Neural cell (in vitro differentiated cells): ENCODE results near the gene FAM53B. TPM values are rescaled to one million over a fixed set of nuclear protein-coding genes. Genes with fewer than 3 reads are reported as not detected.

ENCODE experiments used
- H2AFZ ChIP-seq: fragments of 200-600, 300-800 bp; sonication (generic), shearing (Covaris generic); 2 replicates; pipeline ENCODE4 v1.6.0; 2014; ENCODE audit warnings: low read depth, mild to moderate bottlenecking, antibody characterized with exemption, low read length, moderate library complexity
- H3F3A ChIP-seq: fragments of 200-600 bp; shearing (Covaris generic); 2 replicates; pipeline ENCODE4 v1.6.1; 2016; ENCODE audit warnings: mild to moderate bottlenecking, moderate library complexity, mixed read lengths, antibody characterized with exemption, low read length; ENCODE audit not compliant: insufficient read depth, poor library complexity, severe bottlenecking
- H3K27ac ChIP-seq: fragments of 200-600, 300-800 bp; sonication (generic), shearing (Covaris generic); 2 replicates; pipeline ENCODE4 v1.5.1; 2014; ENCODE audit warnings: mild to moderate bottlenecking, low read length, moderate library complexity
- H3K27me3 ChIP-seq: fragments of 300-800, 200-600 bp; sonication (generic), shearing (Covaris generic); 2 replicates; pipeline ENCODE4 v1.6.0; 2014; ENCODE audit warnings: mild to moderate bottlenecking, low read depth, low read length, moderate library complexity; ENCODE audit not compliant: insufficient read depth
- H3K36me3 ChIP-seq: fragments of 300-800, 200-600 bp; sonication (generic), shearing (Covaris generic); 2 replicates; pipeline ENCODE4 v1.5.1; 2014; ENCODE audit warnings: mild to moderate bottlenecking, antibody characterized with exemption, low read length, moderate library complexity; ENCODE audit not compliant: insufficient read depth
- H3K4me2 ChIP-seq: fragments of 300-800, 200-600 bp; sonication (generic), shearing (Covaris generic); 2 replicates; pipeline ENCODE4 v1.6.0; 2014; ENCODE audit warnings: mild to moderate bottlenecking, low read length
- H3K4me3 ChIP-seq: fragments of 300-800, 200-600 bp; sonication (generic), shearing (Covaris generic); 2 replicates; pipeline ENCODE4 v1.5.1; 2014; ENCODE audit warnings: mild to moderate bottlenecking, low read length, moderate library complexity
- H3K79me2 ChIP-seq: fragments of 200-600 bp; shearing (Covaris generic); replicated peaks from 2 replicates; pipeline ENCODE4 v1.6.0; 2014; ENCODE audit warnings: mild to moderate bottlenecking, low read length, moderate library complexity; ENCODE audit not compliant: insufficient read depth
- H3K9ac ChIP-seq: fragments of 300-800, 200-600 bp; sonication (generic), shearing (Covaris generic); 2 replicates; pipeline ENCODE4 v1.6.1; 2016; ENCODE audit warnings: mild to moderate bottlenecking, low read length, mixed read lengths
- H3K9me2 ChIP-seq: fragments of 200-600 bp; shearing (Covaris generic); 2 replicates; pipeline ENCODE4 v1.6.1; 2016; ENCODE audit warnings: mild to moderate bottlenecking, low read length, mixed read lengths; ENCODE audit not compliant: insufficient read depth
- H3K9me3 ChIP-seq: fragments of 200-600, 300-800 bp; sonication (generic), shearing (Covaris generic); 2 replicates; pipeline ENCODE4 v1.6.1; 2016; ENCODE audit warnings: mild to moderate bottlenecking, mixed run types, low read length, moderate library complexity, mixed read lengths
- H4K20me1 ChIP-seq: fragments of 200-600 bp; shearing (Covaris generic); 2 replicates; pipeline ENCODE4 v1.6.1; 2016; ENCODE audit warnings: mild to moderate bottlenecking, mixed run types; ENCODE audit not compliant: insufficient read depth
- CTCF ChIP-seq: fragments of 450-650 bp; IDR thresholded peaks from 2 replicates; pipeline ENCODE4 v1.5.1; 2014; ENCODE audit warnings: antibody characterized with exemption, mild to moderate bottlenecking, moderate library complexity; ENCODE audit not compliant: poor library complexity, severe bottlenecking
- EP300 ChIP-seq: fragments of 450-650 bp; conservative IDR thresholded peaks from 2 replicates; pipeline ENCODE4 v1.6.1; 2014; ENCODE audit warnings: antibody characterized with exemption, mild to moderate bottlenecking, moderate library complexity; ENCODE audit not compliant: poor library complexity, severe bottlenecking
- EZH2 ChIP-seq: fragments of 200-600, 300-800 bp; shearing (Covaris generic), sonication (generic); IDR thresholded peaks from 2 replicates; pipeline ENCODE4 v1.6.1; 2014; ENCODE audit warnings: antibody characterized with exemption, low read length, borderline replicate concordance, mild to moderate bottlenecking; ENCODE audit not compliant: insufficient read depth, poor library complexity, severe bottlenecking
- MXI1 ChIP-seq: fragments of 450-650 bp; conservative IDR thresholded peaks from 2 replicates; pipeline ENCODE4 v1.6.1; 2014; ENCODE audit warnings: antibody characterized with exemption, mild to moderate bottlenecking; ENCODE audit not compliant: poor library complexity, severe bottlenecking
- POLR2AphosphoS5 ChIP-seq: IDR thresholded peaks from 2 replicates; pipeline ENCODE4 v1.6.1; 2012
- RAD21 ChIP-seq: fragments of 450-650 bp; conservative IDR thresholded peaks from 2 replicates; pipeline ENCODE4 v1.6.1; 2014; ENCODE audit warnings: antibody characterized with exemption, mild to moderate bottlenecking, moderate library complexity
- REST ChIP-seq: IDR thresholded peaks from 2 replicates; pipeline ENCODE4 v1.6.1; 2012; ENCODE audit warnings: borderline replicate concordance
- SMC3 ChIP-seq: fragments of 450-650 bp; conservative IDR thresholded peaks from 2 replicates; pipeline ENCODE4 v1.6.1; 2014; ENCODE audit warnings: antibody characterized with exemption, mild to moderate bottlenecking, moderate library complexity; ENCODE audit not compliant: poor library complexity
- TAF1 ChIP-seq: IDR thresholded peaks from 2 replicates; pipeline ENCODE4 v1.6.1; 2012; ENCODE audit warnings: low read depth
- polyA plus RNA-seq: library from polyadenylated mRNA; depleted of rRNA; stranded (reverse); fragments of >200 nt; gene quantifications from 2 replicates; pipeline ENCODE4 v1.2.3, GENCODE V29; 2014

Gene FAM53B
- polyA plus RNA-seq, 1 donor from 2014 or later: 21.8 TPM

DNA sequence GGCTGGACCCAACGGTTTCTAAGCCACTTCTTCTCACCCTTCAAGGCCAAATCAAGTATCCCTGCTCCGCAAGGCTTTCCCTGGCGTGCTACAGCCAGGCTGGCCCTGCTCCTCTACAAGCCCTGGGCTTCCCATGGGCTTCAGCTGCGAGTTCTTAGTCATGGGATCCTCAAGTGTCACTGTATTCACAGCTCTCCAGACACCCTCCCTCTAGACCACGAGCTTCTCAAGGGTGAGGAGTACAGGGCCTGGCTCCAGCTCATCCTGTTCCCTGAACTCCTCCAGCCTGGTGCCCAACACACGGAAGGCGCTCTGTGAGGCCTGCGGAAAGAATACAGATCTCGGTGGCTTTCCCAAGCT, 38.8 kb downstream of the FAM53B start:
- H3F3A ChIP-seq: no peaks in the 10 kb centered on the region
- H4K20me1 ChIP-seq: peaks cover 2% of the 10 kb centered on the region
- H3K27ac ChIP-seq: no peak overlapping the region
- no peak overlapping the region for H3K4me3 ChIP-seq
- H3K36me3 ChIP-seq: peaks cover 4% of the 10 kb centered on the region
- TF ChIP-seq SMC3 (no peak), RAD21 (no peak), MXI1 (no peak), EZH2 (no peak), REST (no peak), TAF1 (no peak), CTCF (no peak), POLR2AphosphoS5 (no peak)
- H3K9ac ChIP-seq: no peak overlapping the region
- no peak overlapping the region for H3K4me2 ChIP-seq
- H2AFZ ChIP-seq: no peak overlapping the region
- no peaks in the 10 kb centered on the region for H3K9me2 ChIP-seq
- H3K27me3 ChIP-seq: no peaks in the 10 kb centered on the region
- no peaks in the 10 kb centered on the region for H3K9me3 ChIP-seq
- H3K79me2 ChIP-seq: peaks cover under 1% of the 10 kb centered on the region

DNA sequence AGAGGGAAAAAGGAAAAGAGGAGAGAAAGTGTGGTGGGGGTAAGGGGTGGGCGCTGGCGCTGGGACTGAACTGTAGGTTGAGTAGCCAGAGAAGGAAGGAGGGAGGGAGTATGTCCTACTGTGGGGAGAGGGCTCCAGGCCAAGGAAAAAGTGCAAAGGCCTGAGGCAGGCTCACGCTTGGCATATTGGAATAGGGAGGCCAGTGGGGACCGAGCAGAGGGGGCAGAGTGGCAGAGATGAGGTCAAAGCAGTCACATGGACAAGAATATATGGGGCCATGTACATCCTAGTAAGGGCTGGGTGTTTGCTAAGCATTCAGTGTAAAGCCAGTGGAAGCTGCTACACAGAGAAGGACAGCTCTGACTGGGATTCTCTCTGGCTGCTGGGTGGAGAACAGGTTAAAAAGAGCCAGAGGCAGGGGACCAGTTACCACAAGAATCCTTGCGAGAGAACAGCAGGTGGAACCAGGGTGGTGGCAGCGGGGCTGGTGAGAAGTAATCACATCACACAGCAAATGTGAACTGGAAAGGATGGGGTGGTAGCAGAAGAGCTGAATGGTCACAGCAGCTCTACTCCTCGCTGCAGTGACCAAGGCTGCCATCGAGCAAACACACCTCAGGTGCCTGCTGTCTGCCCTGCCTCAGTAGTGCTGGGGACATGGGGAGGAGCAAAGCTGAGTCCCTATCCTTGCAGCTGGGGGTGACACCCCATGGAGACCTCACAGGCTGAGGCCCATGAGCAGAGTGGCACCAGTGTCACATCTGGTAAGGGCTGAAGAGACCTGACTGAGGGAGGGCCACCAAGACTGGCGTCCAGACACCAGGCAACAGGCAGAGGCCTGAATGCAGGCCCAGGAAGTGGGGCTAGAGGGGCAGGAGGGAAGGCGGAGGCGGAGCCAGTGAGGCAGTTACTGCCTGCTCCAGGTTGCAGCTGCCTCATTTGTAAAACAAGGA, 39.5 kb downstream of the FAM53B start:
- no peaks in the 10 kb centered on the region for H3K9me3 ChIP-seq
- H3K9ac ChIP-seq: no peak overlapping the region
- H3K4me3 ChIP-seq: no peak overlapping the region

More for the DNA sequence above, 39.5 kb downstream of the FAM53B start:
- peaks cover 4% of the 10 kb centered on the region for H3K36me3 ChIP-seq
- no peak overlapping the region for H3K27ac ChIP-seq
- H2AFZ ChIP-seq: no peak overlapping the region
- TF ChIP-seq EZH2 (no peak), RAD21 (no peak), REST (no peak), MXI1 (no peak), POLR2AphosphoS5 (no peak), CTCF (no peak), TAF1 (no peak), EP300 (no peak)
- no peak overlapping the region for H3K4me2 ChIP-seq
- H3K79me2 ChIP-seq: no peaks in the 10 kb centered on the region
- no peaks in the 10 kb centered on the region for H4K20me1 ChIP-seq
- no peaks in the 10 kb centered on the region for H3F3A ChIP-seq
- H3K9me2 ChIP-seq: no peaks in the 10 kb centered on the region
- H3K27me3 ChIP-seq: no peaks in the 10 kb centered on the region
